Measurements from ENCODE around the gene TMEM87B.

Gene TMEM87B

GRCh38 chr2:112151701-112152440, 96.8 kb downstream of the TMEM87B start:
- no peak for DNase-seq

GRCh38 chr2:112152476-112153178, 97.6 kb downstream of the TMEM87B start:
- no peak for DNase-seq

GRCh38 chr2:112153179-112153490, 98.1 kb downstream of the TMEM87B start:
- DNase-seq = no peak

- DNase-seq = no peak
Observed at GRCh38 chr2:112153501-112153900, 98.4 kb downstream of the TMEM87B start.

- DNase-seq = no peak
Observed at GRCh38 chr2:112154246-112155117, 99.4 kb downstream of the TMEM87B start.

- DNase-seq = peak in 3 of 4 experiments; percentile 31 to 55 (median 39)
Observed at GRCh38 chr2:112155331-112156151, 100.5 kb downstream of the TMEM87B start.

- peak in 2 of 4 experiments; percentile 6 to 42 for DNase-seq
Observed at GRCh38 chr2:112156152-112156986, 101.3 kb downstream of the TMEM87B start.

- DNase-seq = peak in 3 of 4 experiments; percentile 3 to 31 (median 26)
Observed at GRCh38 chr2:112157472-112157871, 102.4 kb downstream of the TMEM87B start.

- DNase-seq = no peak
Observed at GRCh38 chr2:112159454-112159921, 104.4 kb downstream of the TMEM87B start.

GRCh38 chr2:112160283-112161250, 105.5 kb downstream of the TMEM87B start:
- DNase-seq = no peak

- no peak for DNase-seq
Observed at GRCh38 chr2:112161431-112162145, 106.5 kb downstream of the TMEM87B start.

GRCh38 chr2:112162341-112162740, 107.3 kb downstream of the TMEM87B start:
- DNase-seq = no peak

GRCh38 chr2:112162956-112163355, 107.9 kb downstream of the TMEM87B start:
- DNase-seq = no peak

GRCh38 chr2:112163541-112163981, 108.5 kb downstream of the TMEM87B start:
- no peak for DNase-seq

GRCh38 chr2:112164876-112165275, 109.8 kb downstream of the TMEM87B start:
- no peak for DNase-seq

- no peak for DNase-seq
Observed at GRCh38 chr2:112165296-112165695, 110.2 kb downstream of the TMEM87B start.

- DNase-seq = no peak
Observed at GRCh38 chr2:112166806-112167499, 111.9 kb downstream of the TMEM87B start.

- DNase-seq = no peak
Observed at GRCh38 chr2:112168422-112169124, 113.5 kb downstream of the TMEM87B start.
